ENCODE data around the gene LEFTY1.

- TF ChIP-seq, protein P1, sequence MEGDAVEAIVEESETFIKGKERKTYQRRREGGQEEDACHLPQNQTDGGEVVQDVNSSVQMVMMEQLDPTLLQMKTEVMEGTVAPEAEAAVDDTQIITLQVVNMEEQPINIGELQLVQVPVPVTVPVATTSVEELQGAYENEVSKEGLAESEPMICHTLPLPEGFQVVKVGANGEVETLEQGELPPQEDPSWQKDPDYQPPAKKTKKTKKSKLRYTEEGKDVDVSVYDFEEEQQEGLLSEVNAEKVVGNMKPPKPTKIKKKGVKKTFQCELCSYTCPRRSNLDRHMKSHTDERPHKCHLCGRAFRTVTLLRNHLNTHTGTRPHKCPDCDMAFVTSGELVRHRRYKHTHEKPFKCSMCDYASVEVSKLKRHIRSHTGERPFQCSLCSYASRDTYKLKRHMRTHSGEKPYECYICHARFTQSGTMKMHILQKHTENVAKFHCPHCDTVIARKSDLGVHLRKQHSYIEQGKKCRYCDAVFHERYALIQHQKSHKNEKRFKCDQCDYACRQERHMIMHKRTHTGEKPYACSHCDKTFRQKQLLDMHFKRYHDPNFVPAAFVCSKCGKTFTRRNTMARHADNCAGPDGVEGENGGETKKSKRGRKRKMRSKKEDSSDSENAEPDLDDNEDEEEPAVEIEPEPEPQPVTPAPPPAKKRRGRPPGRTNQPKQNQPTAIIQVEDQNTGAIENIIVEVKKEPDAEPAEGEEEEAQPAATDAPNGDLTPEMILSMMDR (IDR thresholded peaks at IDR 0.05) = no peak
- TF ChIP-seq POLR2A (IDR thresholded peaks at IDR 0.05) (peak; percentile 8), POLR2AphosphoS5 (IDR thresholded peaks at IDR 0.05) (no peak)
Observed at GRCh38 chr1:225882694-225883615, 6.0 kb downstream of the LEFTY1 start.

All from prostate gland (tissue), 2 donors.